A204.1 (cell line): Measurements from ENCODE around the gene RNF121.

ENCODE experiments used
- FAIRE-seq: peaks from 2 replicates; lab custom pipeline; 2012; peaks lifted over from hg19 to GRCh38; lab: Jason Lieb, UNC

The RNF121 gene

GRCh38 chr11:71990701-71991100 is 61.9 kb downstream of the RNF121 start:
- FAIRE-seq, result no peak

- no peak for FAIRE-seq
These were observed 62.6 kb downstream of the RNF121 start for GRCh38 chr11:71991494-71991893.

GRCh38 chr11:71992136-71992730 is 63.4 kb downstream of the RNF121 start:
- no peak for FAIRE-seq

GRCh38 chr11:71994786-71995185 is 65.9 kb downstream of the RNF121 start:
- FAIRE-seq, result no peak

- no peak for FAIRE-seq
These were observed 67.0 kb downstream of the RNF121 start for GRCh38 chr11:71995726-71996291.

GRCh38 chr11:71996517-71996916 is 67.7 kb downstream of the RNF121 start:
- no peak for FAIRE-seq

GRCh38 chr11:71996946-71997345 is 68.1 kb downstream of the RNF121 start:
- FAIRE-seq, result no peak

GRCh38 chr11:71997594-71997993 is 68.7 kb downstream of the RNF121 start:
- FAIRE-seq, result no peak

GRCh38 chr11:71998061-71998460 is 69.2 kb downstream of the RNF121 start:
- no peak for FAIRE-seq

GRCh38 chr11:71998649-71999310 is 69.9 kb downstream of the RNF121 start, which contains the start of gene IL18BP:
Gene IL18BP, plus strand, starts transcription at chr11:71998909. Its CDS starts 1,076 bp downstream, at chr11:71999985.
- no peak for FAIRE-seq

- no peak for FAIRE-seq
These were observed 70.5 kb downstream of the RNF121 start for GRCh38 chr11:71999362-71999761.

GRCh38 chr11:71999798-72000197 is 71.0 kb downstream of the RNF121 start:
- no peak for FAIRE-seq

- no peak for FAIRE-seq
These were observed 71.5 kb downstream of the RNF121 start for GRCh38 chr11:72000202-72000867.

GRCh38 chr11:72001285-72001684 is 72.4 kb downstream of the RNF121 start:
- no peak for FAIRE-seq

GRCh38 chr11:72001834-72002591 is 73.2 kb downstream of the RNF121 start:
- FAIRE-seq, result no peak

GRCh38 chr11:72002841-72003775 is 74.3 kb downstream of the RNF121 start:
- no peak for FAIRE-seq

GRCh38 chr11:72003776-72004171 is 74.9 kb downstream of the RNF121 start:
- no peak for FAIRE-seq

- no peak for FAIRE-seq
These were observed 75.9 kb downstream of the RNF121 start for GRCh38 chr11:72004515-72005346.

GRCh38 chr11:72005347-72006260 is 76.8 kb downstream of the RNF121 start:
- FAIRE-seq, result no peak
